Glomerular visceral epithelial cell (primary cell): ENCODE measurements around the gene CHTF8.
A peak's percentile ranks its signal among the peaks of the same experiment; 100 is the strongest.

Experiments
- DNase-seq: peaks from one replicate; pipeline ENCODE4 v3.0.0-alpha.2; 2016; ENCODE audit errors: extremely low spot score

The CHTF8 gene

DNA sequence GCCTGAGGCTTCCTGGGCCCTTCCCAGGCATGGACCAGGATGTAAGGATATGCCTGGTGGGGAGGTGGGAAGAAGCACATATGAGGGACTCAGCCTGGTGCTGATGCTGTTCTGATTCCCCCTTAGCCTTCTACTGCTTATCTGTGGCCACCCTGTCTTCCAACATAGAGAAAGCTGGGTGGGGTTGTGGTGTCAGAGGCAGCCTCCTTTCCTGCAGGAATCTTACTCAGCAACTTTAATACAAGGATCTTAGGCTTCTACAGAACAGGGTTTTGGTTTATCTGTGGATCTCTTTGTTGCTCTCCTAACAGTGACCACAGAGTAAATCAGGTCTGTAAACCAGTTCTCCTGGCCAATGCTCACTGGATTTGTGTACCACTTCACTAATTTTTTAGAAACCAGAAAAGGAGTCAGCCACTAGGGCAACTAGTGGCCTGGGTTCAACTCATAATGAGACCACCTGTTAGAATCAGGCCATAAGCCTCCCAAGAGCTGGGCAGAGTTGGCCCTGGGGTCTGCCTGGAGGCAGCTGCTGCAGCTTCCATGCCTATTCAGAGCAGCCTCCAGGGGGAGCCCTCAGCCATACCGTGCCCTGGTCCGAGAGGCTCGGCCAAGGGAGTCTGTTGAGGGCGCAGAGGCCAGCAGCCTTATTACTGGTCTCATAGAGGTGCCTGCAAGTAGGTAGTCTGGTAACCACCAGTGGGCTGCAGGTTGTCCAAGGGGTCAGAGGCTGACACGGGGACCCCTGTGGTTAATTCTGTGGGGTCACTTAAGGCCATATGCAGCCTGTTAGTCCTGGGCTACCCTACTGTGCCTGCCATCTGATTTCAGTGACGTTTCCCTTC, 19.9 kb downstream of the CHTF8 start:
- peak; percentile 47 for DNase-seq

DNA sequence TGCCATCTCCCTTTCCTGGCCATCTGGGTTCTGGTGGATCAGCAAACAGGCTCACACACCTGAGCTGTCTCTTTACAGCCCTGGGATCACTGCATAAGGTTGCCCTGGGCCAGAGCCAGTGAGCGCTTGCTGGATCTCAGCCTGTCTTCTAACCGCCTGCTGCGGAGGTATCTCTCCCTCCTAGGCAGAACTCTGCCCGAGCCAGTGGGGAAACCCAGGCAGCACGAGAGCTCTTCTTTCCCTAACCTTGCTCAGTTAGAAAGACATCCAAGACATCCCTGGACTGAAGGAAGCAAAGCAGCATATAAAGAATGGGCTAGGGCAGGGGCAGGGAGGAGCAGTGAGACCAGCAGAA, 20.5 kb downstream of the CHTF8 start:
- DNase-seq: no peak

DNA sequence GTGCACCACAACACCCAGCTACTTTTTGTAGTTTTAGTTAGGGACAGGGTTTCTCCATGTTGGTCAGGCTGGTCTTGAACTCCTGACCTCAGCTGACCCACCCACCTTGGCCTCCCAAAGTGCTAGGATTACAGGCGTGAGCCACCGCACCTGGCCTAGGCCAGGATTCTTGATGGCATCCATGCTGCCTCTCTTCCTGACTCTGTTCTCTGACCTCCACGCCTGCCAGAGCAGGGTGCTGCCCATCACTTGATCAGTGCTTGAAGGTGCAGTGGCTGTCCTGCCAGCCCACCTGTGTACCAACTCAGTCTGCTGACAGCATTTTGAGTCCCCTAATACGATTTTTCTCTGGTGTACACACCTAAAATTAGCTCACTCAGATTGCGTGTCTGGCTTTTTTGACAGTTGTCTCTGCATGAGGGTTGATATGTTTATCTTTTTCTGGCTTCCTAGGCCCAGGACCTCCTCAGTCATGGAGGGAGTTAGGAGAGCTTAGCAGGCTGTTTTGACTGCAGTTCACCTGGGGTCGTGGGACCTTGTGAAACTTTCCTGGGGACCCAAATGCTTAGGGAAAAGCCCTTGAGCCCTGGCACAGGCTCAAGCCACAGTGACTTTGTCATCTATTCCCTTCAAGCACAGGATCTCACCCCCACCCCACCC, 21.0 kb downstream of the CHTF8 start:
- DNase-seq: no peak

DNA sequence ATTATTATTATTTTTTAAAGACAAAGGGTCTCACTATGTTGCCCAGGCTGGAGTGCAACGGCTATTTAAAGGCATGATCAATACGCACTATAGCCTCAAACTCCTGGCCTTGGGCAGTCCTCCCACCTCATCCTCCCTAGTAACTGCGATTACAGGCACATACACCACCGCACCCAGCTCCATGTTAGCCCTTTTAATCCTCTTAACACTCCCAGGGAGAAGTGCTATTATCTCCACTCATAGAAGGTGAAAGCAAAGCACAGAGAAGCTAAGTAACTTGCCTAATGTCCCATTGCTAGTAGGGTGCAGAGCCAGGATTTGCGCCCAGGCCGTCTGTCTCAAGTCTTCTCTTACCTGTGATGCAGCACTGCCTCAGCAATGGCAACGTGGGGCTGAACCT, 22.0 kb downstream of the CHTF8 start:
- no peak for DNase-seq

DNA sequence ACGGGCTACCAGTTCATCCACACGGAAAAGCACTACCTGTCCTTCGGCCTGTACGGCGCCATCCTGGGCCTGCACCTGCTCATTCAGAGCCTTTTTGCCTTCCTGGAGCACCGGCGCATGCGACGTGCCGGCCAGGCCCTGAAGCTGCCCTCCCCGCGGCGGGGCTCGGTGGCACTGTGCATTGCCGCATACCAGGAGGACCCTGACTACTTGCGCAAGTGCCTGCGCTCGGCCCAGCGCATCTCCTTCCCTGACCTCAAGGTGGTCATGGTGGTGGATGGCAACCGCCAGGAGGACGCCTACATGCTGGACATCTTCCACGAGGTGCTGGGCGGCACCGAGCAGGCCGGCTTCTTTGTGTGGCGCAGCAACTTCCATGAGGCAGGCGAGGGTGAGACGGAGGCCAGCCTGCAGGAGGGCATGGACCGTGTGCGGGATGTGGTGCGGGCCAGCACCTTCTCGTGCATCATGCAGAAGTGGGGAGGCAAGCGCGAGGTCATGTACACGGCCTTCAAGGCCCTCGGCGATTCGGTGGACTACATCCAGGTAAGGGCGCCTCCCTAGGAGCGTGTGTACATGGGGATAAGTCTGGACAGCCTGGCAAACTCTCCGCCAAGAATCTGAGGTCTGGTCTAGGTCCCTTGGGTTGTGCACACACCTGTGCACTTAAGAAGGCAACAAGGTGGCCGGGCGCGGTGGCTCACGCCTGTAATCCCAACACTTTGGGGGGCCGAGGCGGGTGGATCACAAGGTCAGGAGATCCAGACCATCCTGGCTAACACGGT, 22.7 kb downstream of the CHTF8 start:
- no peak for DNase-seq

DNA sequence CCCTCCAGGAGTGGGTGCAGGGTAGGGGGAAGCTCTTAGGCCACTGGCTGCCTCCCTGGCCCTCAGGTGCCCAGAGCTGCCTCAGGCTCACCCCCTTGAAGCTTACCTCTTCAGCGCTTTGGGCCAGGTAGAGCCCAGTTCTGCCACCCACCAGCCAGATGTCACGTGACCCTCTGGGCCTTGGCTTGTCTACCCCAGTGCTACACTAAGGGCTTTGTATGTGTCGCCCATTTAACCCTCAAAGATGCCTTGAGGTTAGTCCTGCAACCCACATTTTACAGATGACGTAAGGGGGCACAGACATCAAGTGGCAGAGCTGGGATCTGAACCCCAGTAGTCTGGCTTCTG, 23.5 kb downstream of the CHTF8 start:
- no peak for DNase-seq

DNA sequence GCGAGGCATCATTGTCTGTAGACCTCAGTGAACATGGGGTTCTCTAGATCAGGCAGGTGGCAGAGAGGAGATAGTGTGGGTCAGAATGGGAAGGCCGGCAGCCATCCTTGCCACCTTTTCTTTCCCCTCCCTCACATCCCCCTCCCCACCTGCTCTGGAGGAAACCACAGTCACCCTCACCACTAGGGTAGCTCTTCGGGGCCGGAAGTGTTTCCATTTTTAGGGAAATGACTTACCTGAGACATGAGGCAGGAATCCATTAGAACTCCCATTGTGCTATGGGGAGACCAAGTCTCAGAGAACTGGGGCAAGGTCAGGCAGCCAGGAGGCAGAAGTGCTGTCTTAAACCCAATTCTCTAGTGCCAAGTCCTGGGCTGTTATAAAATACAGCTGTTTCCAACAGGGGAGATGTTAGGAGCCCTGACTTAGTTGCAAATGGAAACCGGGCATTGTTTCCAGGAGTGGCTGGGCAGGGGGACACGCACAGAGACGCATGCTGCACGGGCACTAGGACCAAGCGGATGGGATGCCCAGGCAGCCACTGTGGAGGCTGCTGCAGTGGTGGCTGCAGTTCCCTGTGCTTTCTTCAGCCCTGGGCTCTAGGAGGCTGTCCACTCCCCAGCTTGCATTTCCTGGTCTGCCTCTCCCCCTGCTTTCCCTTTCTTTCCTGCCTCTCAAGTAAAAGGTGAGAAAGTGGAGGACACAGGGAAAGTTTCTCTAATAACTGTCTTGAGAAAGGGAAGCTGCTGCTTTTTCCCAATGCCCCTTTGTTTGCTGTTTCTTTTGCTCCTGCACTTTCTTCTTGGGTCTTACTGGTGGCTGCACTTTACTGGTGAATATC, 24.1 kb downstream of the CHTF8 start:
- no peak for DNase-seq

DNA sequence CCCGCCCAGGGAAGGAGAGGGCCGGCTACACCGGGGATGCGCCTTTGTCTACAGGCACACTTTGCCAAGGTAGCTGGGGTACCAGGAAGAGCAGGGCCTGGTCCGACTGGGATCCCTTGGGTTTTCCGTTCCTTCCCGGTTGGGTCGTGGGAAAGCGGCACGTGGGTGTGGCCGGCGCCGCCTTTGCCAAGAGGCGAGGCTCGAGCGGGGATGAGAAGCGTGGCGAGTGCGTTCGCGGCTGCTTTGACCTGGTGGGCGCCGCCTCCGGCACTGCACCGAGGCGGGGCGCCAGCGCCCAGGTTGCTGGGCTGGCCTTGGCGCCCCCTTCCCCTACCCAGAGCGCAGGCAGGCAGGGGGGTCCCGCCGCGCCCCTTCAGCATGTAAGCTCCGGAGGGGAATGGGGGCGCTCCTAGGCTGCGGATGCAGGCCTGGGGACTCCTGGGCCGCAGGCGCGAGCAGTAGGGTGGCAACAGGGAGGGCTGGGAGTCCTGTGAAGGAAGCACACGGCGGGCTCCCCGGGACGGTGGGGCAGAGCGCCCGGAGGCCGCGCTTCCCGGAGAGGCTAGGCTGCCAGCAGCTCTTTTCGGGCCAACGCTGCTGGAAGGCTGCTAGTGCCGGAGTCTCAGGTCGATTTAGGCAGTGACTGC, 24.9 kb downstream of the CHTF8 start:
- DNase-seq: no peak

DNA sequence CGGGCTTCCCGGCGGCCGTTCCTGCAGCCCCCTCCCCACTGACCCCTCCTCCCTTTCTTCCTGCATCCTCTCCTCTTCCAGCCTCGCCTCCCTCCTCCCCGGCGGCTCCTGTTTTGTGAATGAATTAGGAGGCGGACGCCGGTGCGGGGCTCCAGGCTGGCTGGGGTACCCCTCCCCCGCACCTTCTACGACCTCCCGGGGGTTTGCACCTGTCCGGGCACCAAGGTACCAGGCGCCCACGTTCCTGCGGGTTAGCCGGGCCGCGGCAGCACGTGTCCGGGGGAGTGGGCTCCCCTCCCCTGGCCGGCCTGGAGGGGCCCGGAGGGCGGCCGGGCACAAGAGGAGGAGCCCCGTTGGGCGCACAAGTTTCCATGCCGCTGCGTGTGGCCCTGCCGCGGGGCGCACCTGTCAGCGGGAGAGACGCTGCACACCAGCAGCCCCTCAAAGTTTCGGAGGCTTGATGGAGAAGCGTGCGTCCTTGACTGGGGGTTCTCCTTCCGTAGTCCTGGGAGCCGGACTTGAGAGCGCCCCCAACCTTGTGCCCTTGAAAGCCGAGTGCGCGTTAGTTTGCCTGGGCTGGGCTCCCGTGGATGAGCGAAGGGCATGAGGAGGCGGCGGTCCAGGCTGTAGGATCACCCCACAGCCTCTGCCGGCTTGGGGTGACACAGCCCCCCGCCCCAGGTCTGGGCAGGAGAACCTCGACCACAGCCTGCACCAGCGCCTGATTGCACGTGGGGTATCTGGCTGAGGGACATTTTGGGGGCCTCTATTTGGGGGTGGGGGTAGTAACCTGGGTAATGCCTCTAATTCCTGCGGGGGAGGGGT, 25.7 kb downstream of the CHTF8 start:
- no peak for DNase-seq

DNA sequence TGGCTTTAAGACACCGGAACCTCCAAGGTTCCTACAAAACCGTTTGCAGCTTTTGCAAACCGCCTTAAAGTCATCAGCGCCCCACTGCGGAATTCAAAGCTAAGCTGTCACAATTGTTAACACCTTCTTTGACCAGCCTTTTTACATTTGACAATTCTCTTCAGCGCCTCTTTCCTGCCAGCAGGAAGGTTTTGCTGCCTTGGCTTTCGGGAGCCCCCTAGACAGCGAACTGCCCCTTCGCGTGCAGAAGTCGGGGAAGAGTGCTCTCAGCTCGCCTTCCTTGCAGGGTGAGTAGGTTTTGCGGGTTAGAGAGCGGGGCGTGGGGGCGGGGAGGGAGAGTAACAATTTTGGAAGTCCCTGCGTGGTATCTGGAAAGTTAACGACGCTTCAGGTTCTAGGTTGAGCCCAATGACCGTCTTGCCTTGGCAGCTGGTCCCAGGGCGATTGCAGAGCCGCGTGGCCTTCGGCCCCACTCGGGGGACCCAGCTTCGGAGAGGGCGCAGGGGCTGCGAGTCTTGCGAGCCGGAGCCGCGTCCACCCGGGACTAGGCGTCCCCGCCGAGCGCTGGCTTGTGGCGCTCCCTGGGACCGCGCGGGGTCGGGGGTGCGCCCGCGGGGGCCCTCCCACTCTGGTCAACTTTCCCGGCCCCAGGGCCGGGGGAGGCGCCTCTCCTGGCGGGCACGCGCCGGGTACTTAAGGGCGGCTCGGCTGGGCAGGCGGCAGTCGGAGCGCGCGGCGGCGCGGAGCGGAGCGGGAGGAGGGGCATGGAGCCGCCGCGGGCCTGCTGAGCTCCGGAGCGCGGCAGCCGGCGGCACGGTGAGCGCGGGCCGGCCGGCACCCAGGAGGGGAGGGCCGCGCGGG, 26.7 kb downstream of the CHTF8 start, which contains the start of gene HAS3:
Gene HAS3, plus strand, starts transcription at position 153 of the 861 bp plus-strand sequence. CDS start 3,743 bp downstream, outside the sequence.
- peak; percentile 80 for DNase-seq

DNA sequence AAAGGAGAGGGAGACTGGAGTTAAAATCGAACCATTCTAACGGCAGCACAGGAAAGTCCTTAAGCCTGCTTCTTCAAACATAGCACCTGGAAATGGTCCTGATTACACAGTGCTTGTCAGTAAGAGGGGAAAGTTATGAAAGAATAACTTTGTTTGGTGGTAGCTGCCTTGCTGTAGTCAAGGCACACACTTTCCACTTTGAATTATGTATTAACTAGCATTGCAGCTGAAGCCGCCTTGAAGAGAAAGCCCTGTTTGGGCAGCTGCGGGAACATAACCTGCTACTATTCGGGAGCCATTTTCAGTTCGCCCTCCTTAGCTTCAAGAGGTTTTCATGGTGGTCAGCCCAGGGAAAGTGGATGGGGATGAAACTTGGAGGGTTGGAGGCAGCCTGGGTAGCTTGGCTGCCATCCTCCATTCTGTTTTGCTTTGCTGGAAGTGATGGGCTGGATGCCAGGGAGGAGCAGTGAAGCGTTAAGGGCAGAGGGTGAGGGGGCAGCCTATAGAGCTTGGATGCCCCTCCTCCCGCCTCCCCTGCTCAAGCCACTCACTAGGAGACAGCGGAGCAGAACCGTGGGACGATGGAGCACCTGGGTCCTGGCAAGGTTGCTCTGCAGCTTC, 32.2 kb downstream of the CHTF8 start:
- DNase-seq: peak; percentile 70

DNA sequence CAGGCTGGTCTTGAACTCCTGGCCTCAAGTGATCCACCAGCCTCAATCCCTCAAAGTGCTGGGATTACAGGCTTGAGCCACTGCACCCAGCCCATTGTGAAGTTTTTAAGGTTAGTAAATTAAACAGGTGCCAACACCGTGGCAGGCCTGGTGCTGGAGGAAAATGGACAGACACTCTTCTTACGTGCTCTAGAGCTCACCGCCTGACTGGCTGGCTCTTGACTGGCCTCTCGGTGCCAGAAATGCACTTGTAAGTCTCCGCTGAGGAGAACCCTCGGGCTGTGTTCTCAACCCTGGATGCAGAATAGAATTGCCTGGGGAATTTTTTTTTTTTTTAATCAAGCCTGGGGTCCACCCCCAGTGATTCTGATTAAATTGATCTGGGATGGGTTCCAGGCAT, 37.2 kb downstream of the CHTF8 start:
- DNase-seq: no peak

DNA sequence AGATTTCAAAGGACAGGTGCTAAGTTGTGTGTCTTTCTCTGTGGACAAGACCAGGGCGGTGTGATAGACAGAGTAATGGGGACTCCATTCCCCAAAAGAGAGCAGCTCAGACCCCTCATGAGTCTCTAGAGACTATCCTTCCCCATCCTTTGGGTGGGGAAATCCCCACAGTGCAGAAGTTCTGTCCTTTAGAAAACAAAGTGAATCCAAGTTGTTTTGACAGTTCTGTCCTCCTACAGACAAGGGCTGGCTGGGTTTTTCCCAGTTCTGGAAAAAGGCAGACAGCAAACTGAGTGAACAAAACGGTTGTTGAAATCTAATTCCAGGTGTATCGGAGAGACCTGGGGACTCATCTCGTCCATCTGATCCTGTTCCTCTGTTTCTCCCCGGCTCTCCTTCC, 37.9 kb downstream of the CHTF8 start:
- no peak for DNase-seq

DNA sequence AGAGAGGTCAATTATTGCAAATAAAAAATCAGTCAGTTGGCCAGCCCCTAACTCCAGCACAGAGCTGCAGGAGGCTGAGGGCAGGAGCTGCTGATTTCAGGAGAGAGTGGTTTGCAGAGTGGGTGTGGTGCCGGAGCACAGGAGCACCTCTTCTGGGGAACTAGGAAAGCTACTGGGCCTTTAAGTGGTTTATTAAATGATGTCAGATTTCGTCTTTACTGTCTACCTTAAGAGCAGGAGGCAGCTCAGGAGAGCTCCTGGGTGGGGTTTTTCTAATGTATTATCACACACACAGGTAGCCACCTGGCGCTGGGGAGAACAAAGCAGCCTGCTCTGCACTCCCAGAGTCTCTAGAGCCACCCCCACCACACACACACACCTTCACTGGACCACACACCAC, 38.4 kb downstream of the CHTF8 start:
- DNase-seq: no peak

DNA sequence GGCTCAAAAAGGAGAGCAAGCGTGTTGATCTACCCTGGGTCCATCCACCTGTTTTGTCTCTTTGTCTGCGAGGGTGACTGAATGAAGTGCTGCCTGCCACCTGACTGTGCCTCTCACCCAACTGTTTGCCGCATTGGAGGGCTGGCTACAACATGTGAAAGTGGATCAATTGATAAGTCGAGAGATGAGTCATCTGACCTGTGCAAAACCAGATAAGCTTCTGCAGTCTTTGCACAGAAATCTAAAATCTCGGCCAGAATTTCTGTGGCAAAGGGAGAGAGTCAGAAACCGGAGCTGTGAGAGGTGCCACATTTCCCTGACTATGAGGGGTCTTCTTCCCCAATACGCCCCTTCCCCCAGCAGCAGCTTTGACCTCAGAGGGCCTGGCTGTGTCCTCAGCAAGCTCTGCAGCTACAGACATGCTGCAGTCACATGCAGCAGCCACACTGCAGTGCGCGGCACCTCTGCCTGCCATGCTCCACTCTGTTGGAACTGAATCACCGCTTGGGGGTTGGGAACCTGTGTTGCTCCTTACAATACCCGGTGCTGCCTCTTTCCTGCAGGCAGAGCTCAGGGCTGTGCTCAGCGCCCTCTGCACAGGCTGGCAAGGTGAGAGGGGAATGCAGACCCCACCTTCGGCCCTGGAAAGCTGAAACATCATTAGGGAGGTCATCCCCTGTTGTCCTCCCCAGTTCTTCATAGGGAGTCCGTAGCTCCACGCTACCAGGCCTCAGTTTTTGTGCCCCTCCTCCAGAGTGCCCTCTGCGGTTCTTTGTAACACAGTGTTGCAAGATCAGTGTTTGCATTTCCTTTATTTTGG, 43.1 kb downstream of the CHTF8 start:
- DNase-seq: no peak

DNA sequence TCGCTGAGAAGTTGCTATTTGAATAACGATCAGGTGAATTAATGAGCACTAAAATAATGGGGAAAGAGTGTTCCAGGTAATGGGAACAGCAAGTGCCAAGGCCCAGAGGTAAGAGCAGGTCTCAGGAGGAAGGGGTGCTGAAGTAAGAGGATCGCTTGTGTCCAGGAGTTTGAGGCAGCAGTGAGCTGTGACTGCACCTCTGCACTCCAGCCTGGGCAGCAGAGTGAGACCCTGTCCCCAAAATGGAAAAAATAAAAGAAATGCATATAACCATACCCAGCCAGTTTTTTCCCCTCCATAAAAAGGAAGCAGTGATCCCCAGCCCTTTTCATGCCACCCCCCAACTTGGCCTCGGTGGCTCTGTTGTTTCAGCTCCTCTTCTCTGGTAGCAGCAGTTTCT, 43.7 kb downstream of the CHTF8 start:
- DNase-seq: no peak

DNA sequence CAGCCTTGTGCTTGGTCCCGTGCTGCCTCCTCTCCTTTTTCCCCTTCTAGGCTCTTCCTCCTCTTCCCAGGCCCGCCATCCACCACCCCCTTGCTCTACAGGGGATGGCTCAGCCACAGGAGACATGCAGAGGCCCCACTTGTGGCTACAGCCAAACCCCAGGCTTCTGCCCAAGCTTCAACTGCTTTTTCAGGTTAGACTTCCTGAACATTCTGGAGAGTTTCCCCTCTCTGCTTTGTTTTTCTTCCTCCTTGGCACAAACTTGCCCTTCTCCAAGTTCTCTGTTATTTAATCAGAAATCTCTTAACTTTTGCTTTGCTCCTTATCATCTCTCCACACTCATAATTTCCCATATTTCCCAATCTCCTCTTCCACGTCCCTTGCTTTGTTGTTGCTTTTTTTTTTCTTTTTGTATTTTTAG, 45.2 kb downstream of the CHTF8 start:
- no peak for DNase-seq
